GM12873 (cell line): ENCODE results near the gene PMP22.

Experiments used
- TF ChIP-seq, protein P1 (sequence below): IDR thresholded peaks from 2 replicates; pipeline ENCODE4 v1.5.1; 2012; ENCODE audit warnings: low read depth, mild to moderate bottlenecking, moderate library complexity, low read length, control low read depth; ENCODE audit not compliant: insufficient read depth; ENCODE audit errors: missing control alignments

The PMP22 gene

DNA sequence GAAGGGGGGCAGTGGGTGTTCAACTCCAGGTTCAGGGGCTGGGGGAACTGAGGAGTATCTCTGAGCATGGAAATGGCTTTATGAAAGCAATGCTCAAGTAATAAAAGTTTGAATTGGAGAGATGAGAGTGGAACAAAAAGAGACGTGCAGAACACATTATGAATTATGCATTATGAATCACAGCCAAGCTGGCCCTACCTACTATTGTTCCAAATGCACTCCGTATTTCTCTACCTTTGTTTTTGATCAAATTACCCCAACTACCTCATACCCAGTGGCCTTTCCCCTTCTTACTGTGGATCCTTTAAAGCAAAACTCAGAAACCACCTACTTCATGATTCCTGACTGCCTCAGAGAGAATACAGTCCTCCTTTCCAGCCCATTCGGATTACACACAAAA, 38.1 kb upstream of the PMP22 start:
- TF ChIP-seq, protein P1, sequence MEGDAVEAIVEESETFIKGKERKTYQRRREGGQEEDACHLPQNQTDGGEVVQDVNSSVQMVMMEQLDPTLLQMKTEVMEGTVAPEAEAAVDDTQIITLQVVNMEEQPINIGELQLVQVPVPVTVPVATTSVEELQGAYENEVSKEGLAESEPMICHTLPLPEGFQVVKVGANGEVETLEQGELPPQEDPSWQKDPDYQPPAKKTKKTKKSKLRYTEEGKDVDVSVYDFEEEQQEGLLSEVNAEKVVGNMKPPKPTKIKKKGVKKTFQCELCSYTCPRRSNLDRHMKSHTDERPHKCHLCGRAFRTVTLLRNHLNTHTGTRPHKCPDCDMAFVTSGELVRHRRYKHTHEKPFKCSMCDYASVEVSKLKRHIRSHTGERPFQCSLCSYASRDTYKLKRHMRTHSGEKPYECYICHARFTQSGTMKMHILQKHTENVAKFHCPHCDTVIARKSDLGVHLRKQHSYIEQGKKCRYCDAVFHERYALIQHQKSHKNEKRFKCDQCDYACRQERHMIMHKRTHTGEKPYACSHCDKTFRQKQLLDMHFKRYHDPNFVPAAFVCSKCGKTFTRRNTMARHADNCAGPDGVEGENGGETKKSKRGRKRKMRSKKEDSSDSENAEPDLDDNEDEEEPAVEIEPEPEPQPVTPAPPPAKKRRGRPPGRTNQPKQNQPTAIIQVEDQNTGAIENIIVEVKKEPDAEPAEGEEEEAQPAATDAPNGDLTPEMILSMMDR: no peak

DNA sequence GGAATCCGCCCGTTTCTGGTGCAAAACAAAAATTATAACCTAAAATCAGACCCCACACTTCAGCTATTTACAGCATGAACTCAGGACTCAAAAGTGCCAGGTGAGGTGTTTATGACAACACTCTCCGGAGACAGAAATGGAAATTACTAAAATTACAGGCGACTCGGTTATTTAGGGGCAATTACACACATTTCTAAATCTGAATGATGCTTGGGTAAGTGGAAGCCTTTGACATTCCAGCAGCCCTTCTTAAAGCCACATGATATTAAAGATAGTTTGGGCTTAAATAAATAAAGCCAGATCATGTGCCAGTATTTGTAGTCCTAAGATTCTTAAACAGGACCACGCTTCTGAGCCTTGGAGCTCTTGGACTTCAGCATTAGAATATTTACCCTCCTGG, 36.7 kb upstream of the PMP22 start:
- TF ChIP-seq, protein P1: no peak

DNA sequence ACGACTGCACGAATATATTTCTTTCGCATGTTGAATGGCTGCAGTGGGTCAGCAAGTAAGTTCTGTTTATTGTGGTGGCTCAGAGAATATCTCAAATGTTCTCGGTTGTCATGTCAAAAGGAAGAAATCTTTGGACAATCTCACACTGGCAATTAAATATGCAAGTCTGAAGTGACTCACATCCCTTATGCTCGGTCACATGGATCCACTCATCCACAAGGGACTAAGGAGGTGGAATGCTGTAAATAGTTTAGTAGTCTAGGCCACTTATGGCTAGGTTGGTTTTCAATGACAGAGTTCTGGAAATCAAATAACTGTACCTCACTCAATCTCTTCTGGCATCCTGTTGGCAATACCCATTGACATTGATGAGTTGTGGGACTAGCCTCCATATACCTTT, 33.0 kb upstream of the PMP22 start:
- TF ChIP-seq, protein P1: no peak

DNA sequence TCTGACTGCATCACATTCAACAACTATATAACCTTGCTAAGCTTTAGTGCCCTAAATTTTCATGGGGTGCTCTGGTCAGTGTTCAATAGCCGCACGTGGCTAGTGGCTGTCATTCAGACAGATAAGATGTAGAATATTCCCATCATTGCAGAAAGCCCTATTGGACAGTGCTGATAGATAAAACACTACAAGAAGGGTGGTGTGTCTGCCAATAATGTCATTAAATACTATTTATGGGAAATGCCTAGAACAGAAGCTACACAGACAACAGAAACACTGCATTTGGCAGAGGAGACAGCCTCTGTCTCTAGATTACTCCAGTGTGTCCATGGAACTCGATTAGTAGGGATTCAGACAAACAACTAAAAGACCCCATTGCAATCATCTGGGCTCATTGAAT, 28.4 kb upstream of the PMP22 start:
- TF ChIP-seq, protein P1: no peak

DNA sequence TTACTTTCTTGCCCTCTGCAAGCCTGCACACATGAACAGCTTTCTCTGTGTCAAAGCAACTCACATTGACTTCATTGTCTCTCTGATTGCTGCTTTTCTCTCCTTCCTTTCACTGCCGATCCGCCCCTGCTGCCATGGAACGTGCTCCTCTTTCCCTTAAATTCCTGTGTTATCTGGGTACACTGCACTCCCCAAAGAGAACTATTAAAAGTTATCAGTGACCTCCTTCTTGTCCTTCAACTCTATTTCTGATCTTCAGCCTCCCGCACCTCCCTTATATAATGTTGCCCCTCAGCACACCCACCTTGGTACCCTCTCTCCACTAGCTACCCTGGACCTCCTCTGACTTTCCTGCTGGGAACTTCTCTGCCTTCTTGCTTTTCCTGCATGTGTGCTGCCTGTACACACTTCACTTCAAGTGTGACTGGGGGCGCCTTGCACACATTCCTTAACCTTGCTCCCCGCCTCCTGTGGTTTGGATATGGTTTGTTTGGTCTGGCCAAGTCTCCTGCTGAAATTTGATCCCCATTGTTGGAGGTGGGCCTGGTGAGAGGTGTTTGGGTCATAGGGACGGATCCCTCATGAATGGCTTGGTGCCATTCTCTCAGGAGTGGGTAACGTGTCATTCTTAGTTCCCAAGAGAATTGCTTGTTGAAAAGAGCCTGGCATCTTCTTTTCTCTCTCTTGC, 26.7 kb upstream of the PMP22 start:
- TF ChIP-seq, protein P1: no peak

DNA sequence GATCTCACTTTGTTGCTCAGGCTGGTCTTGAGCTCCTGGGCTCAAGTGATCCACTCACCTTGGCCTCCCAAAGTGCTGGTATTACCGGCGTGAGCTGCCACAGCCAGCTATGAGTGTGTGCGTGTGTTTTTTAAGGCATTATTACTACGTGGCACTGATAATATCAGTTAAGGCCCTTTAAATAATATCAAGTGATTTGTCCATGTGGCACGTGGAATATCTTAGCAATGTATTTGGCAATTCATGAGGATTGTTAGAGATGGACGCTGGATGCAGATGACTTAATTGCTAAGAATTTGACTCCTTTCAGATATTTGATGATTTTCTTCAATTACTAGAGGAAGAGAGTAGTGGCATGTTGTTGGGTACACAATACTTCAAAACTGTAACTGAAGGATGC, 25.5 kb upstream of the PMP22 start:
- TF ChIP-seq, protein P1: no peak

DNA sequence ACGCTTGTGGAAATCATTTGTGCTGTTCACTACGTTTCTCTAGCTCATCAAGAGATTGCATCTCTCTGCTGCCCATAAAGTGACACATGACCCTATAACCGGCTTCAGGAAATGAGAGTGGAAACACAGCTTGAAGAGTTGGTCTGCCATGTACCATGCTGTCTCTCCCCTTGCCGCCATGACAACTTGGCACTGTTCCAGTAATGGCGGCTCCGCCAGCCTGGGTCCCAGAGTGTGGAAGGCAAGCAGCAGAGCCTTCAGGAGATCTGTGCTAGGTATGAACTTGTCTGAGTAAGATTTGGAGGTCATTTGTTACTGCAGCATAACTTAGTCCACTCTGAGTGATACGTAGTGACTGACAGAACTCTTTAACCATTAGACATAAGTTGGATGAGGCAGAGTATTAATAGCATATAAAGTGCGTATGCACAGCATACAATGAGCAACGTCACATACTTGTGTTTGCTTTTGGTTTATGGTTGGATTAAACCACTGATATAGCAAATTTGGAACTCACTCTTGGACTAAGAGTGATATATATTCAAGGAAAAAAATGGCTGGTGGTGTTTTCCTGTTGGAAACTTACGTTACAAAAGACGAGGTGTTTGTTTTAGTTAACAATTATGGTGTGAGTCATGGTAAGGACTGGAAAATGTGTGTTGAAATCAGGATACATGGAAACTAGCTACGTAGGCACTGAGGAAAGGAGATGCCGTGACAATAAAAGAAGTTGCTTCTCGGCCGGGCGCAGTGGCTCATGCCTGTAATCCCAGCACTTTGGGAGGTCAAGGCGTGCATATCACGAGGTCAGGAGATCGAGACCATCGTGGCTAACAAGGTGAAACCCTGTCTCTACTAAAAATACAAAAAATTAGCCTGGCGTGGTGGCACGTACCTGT, 24.4 kb upstream of the PMP22 start:
- TF ChIP-seq, protein P1: no peak
